Stimulated activated CD4-positive, alpha-beta T cell treated with anti-CD3 and anti-CD28 coated beads, Interleukin-15, amount 100 ng/mL, for 1 hour (primary cell): Measurements from ENCODE around the gene TTLL11.
"Not testable (repeated sequence)": the region's sequence is repeated elsewhere in the genome, so short reads cannot be mapped to it uniquely, and the experiment has no call there.

ENCODE experiments used
- DNase-seq, 2 donors: peaks; one replicate each; pipeline ENCODE4 v3.0.0-alpha.2; 2020; ENCODE audit warnings: low read depth in 1 of 2, low spot score in 1 of 2

The TTLL11 gene

GRCh38 chr9:121800376-121800775 is 292.7 kb downstream of the TTLL11 start:
- DNase-seq, result no peak

DNA sequence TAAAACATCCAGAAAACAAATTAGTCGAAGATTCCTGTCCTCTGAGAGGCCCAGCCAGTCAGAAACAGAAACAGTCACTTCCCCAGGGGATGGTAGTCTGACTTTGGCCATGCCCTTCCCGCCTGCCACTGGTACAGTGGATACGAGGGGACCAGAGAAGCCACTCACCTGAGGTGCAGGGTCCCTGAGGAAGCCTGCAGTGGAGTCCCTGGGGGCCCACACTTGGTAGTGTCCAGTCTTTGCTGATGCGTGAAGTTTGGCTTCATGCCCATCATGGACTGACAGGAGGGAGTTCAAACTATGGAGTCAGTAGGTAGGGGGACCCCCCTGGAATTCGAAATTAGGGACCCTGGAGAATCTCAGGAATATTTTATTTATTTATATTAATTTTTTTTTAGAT is 294.2 kb downstream of the TTLL11 start:
- DNase-seq, result no peak

DNA sequence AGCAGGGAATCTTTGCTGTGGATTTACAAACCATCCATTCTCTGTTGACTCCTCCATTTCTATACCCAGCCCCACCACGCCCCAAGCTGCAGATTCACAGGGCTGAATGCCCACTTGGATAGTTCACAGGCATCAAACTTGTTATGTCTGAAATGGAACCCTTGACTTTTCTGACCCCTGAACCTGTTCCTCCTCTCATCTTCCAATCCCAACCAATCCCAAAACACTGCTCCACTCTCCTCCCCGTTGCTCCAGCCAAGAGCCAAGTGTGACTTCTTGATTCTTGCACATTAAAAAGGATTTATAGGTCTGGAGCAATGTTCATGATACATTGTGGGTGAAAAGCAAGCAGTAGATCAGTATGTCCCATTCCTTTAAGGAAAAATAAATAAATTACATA is 296.0 kb downstream of the TTLL11 start:
- no peak for DNase-seq

GRCh38 chr9:121794334-121794733 is 298.8 kb downstream of the TTLL11 start:
- DNase-seq, result not testable (repeated sequence)

GRCh38 chr9:121792476-121792875 is 300.6 kb downstream of the TTLL11 start:
- DNase-seq, result not testable (repeated sequence)

DNA sequence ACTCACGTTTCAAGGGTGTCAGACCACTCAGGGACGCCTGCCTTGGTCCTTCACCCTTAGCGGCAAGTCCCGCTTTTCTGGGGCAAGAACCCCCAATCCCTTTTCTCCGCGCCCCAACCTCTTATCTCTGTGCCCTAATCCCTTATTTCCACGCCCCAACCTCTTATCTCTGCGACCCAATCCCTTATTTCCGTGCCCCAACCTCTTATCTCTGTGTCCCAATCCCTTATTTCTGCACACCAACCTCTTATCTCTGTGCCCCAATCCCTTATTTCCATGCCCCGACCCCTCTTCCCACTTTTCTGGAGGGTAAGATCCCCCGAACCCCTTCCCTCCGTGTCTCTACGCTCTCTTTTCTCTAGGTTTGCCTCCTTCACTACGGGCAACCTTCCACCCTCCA is 302.3 kb downstream of the TTLL11 start:
- no peak for DNase-seq

GRCh38 chr9:121788686-121789366 is 304.3 kb downstream of the TTLL11 start:
- no peak for DNase-seq

DNA sequence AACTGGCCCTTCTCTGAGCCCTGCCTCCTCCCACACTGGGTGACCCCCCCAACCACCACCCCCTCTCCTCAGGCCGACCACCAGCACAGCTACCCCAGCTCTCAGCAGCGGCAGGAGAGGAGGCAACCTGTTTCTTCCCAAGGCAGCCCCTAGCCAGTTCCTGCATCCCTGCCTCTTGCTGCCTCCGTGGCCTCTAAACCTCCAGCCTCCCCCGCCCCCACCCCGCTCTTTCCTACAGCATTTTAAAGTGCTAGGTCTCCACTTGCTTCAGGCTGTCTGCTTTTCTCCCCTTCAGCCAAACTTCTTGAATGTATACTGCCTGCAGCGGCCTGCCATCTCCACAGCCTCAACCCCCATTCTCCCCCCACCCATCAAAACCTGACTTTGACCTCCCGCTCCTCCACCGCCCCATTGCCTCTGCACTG is 306.1 kb downstream of the TTLL11 start:
- no peak for DNase-seq

- DNase-seq, result no peak
These were observed 306.6 kb downstream of the TTLL11 start for GRCh38 chr9:121786543-121786948.

GRCh38 chr9:121785673-121786542 is 307.2 kb downstream of the TTLL11 start:
- no peak for DNase-seq

DNA sequence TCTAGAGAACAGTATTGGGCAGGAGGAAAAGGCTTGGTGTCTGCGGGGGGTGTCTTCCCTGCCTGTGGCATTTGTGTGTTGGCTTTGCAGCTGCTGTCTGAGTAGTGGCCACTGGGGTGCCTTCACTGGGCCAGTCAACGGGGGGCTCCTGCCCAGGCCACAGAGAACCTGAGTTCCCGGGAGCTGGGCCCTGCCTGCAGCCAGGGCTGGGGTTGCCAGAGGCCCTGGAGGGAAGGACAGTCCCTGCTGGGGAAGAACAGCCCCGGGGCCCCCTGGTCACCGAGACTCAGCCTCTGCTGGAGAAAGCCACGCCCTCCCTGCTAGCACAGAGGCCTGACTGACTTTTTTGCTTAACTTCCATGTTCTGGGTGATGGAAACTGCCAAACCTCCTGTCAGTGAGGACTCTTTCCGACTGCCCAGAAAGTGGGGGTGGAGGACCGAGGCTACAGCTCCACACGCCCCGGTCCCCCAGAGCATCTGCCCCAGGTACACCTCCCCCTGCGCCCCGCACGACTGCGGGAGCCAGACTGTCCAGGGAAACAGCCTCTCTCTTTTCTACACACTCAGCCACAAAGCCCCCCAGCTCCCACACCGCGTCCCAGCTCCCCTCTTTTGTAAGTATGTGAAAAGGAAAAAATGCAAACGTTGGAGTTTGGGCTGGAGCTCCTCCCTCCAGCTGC is 308.2 kb downstream of the TTLL11 start:
- no peak for DNase-seq

GRCh38 chr9:121783521-121784507 is 309.3 kb downstream of the TTLL11 start:
- no peak for DNase-seq

DNA sequence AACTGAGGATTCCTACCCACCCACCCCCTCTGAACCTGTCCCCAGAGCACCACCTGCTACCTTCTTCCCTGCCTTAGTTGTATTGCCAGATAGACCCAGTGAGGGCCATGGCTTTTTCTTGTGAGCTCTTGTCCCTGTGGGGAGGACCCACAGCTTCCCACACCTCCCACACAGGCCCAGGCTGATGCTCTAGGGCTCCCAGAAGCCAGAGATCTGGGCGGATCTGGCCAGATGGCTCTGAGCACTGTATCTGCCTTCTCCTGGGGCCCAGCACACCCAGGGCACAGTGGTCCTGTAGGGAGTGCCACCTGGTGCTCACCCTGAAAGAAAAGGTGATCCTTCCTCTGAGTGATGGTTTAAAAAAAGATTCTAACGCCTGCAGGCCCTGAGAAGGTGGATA is 310.0 kb downstream of the TTLL11 start:
- DNase-seq, result no peak

DNA sequence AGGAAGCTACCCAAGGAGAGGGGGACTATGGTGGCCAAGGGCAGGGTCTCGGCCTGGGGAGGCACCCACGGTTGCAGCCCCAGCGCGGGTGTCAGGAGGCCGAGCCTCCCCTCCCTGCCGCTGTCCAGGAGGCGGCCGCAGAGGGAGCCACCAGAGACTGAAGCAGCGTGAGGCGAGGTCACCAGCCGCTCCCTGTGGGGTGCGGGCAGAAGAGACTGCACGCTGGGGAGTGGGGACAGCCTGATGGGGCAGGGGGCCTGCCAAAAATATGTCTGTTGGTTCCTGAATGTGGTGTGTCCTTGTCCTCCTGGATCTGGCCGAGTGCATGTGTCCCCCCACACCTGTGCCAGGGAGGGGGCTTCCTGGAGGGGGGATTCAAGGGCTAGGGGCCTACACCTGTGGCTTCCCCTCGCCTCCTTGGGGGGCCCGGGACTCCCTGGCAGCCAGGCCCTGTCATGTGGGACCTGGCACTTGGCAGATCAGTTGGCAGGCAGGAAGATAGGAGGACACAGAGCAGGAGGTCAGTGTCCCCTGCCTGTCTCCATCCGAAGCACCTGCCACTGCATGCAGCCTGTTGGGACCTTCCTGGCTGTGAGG is 310.5 kb downstream of the TTLL11 start:
- no peak for DNase-seq

GRCh38 chr9:121781701-121782464 is 311.2 kb downstream of the TTLL11 start:
- DNase-seq, result no peak

GRCh38 chr9:121781145-121781548 is 312.0 kb downstream of the TTLL11 start:
- DNase-seq, result no peak

- DNase-seq, result no peak
These were observed 312.7 kb downstream of the TTLL11 start for GRCh38 chr9:121780177-121781040.

DNA sequence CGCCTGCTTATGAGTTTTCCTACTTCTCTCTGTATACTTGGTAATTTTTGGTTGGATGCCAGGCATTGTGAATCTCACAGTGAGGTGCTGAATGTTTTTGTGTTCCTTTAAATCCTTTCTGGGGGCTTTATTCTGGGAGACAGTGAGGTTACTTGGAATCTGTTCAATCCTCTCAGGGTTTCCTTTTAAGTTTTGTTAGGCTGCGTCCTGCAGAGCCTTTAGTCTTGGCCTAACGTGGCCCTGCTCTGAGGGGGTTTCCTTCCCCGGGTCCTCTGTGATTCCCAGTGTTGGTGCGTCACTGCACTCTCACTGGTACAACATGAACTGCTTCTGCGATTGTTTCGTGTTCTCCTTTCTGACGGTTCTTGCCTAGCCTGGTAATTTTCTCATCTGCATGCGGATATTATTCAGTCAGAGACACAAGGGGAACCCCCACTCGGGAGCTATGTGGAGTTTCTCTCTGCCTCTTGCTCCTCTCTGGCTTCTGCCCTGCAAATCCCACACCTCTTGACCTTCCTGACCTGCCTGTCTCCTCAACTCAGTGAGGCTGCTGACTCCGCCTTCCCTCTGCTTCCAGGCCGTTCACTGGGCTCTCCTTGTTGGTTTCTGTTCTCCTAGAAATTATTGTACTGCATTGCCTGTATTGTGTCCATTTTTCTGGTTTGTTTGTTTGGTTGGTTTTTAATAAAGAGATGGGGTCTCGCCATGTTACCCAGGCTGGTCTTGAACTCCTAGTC is 313.6 kb downstream of the TTLL11 start:
- no peak for DNase-seq
